Neural cell (in vitro differentiated cells): ENCODE data around the gene PLXDC1. TPM values are rescaled to one million over a fixed set of nuclear protein-coding genes. Genes with fewer than 3 reads are reported as not detected.

Experiments used
- H2AFZ ChIP-seq: fragments of 200-600, 300-800 bp; sonication (generic), shearing (Covaris generic); 2 replicates; pipeline ENCODE4 v1.6.0; 2014; ENCODE audit warnings: low read depth, mild to moderate bottlenecking, antibody characterized with exemption, low read length, moderate library complexity
- H3F3A ChIP-seq: fragments of 200-600 bp; shearing (Covaris generic); 2 replicates; pipeline ENCODE4 v1.6.1; 2016; ENCODE audit warnings: mild to moderate bottlenecking, moderate library complexity, mixed read lengths, antibody characterized with exemption, low read length; ENCODE audit not compliant: insufficient read depth, poor library complexity, severe bottlenecking
- H3K27ac ChIP-seq: fragments of 200-600, 300-800 bp; sonication (generic), shearing (Covaris generic); 2 replicates; pipeline ENCODE4 v1.5.1; 2014; ENCODE audit warnings: mild to moderate bottlenecking, low read length, moderate library complexity
- H3K27me3 ChIP-seq: fragments of 300-800, 200-600 bp; sonication (generic), shearing (Covaris generic); 2 replicates; pipeline ENCODE4 v1.6.0; 2014; ENCODE audit warnings: mild to moderate bottlenecking, low read depth, low read length, moderate library complexity; ENCODE audit not compliant: insufficient read depth
- H3K36me3 ChIP-seq: fragments of 300-800, 200-600 bp; sonication (generic), shearing (Covaris generic); 2 replicates; pipeline ENCODE4 v1.5.1; 2014; ENCODE audit warnings: mild to moderate bottlenecking, antibody characterized with exemption, low read length, moderate library complexity; ENCODE audit not compliant: insufficient read depth
- H3K4me2 ChIP-seq: fragments of 300-800, 200-600 bp; sonication (generic), shearing (Covaris generic); 2 replicates; pipeline ENCODE4 v1.6.0; 2014; ENCODE audit warnings: mild to moderate bottlenecking, low read length
- H3K4me3 ChIP-seq: fragments of 300-800, 200-600 bp; sonication (generic), shearing (Covaris generic); 2 replicates; pipeline ENCODE4 v1.5.1; 2014; ENCODE audit warnings: mild to moderate bottlenecking, low read length, moderate library complexity
- H3K79me2 ChIP-seq: fragments of 200-600 bp; shearing (Covaris generic); replicated peaks from 2 replicates; pipeline ENCODE4 v1.6.0; 2014; ENCODE audit warnings: mild to moderate bottlenecking, low read length, moderate library complexity; ENCODE audit not compliant: insufficient read depth
- H3K9ac ChIP-seq: fragments of 300-800, 200-600 bp; sonication (generic), shearing (Covaris generic); 2 replicates; pipeline ENCODE4 v1.6.1; 2016; ENCODE audit warnings: mild to moderate bottlenecking, low read length, mixed read lengths
- H3K9me2 ChIP-seq: fragments of 200-600 bp; shearing (Covaris generic); 2 replicates; pipeline ENCODE4 v1.6.1; 2016; ENCODE audit warnings: mild to moderate bottlenecking, low read length, mixed read lengths; ENCODE audit not compliant: insufficient read depth
- H3K9me3 ChIP-seq: fragments of 200-600, 300-800 bp; sonication (generic), shearing (Covaris generic); 2 replicates; pipeline ENCODE4 v1.6.1; 2016; ENCODE audit warnings: mild to moderate bottlenecking, mixed run types, low read length, moderate library complexity, mixed read lengths
- H4K20me1 ChIP-seq: fragments of 200-600 bp; shearing (Covaris generic); 2 replicates; pipeline ENCODE4 v1.6.1; 2016; ENCODE audit warnings: mild to moderate bottlenecking, mixed run types; ENCODE audit not compliant: insufficient read depth
- EP300 ChIP-seq: fragments of 450-650 bp; conservative IDR thresholded peaks from 2 replicates; pipeline ENCODE4 v1.6.1; 2014; ENCODE audit warnings: antibody characterized with exemption, mild to moderate bottlenecking, moderate library complexity; ENCODE audit not compliant: poor library complexity, severe bottlenecking
- EZH2 ChIP-seq: fragments of 200-600, 300-800 bp; shearing (Covaris generic), sonication (generic); IDR thresholded peaks from 2 replicates; pipeline ENCODE4 v1.6.1; 2014; ENCODE audit warnings: antibody characterized with exemption, low read length, borderline replicate concordance, mild to moderate bottlenecking; ENCODE audit not compliant: insufficient read depth, poor library complexity, severe bottlenecking
- MXI1 ChIP-seq: fragments of 450-650 bp; conservative IDR thresholded peaks from 2 replicates; pipeline ENCODE4 v1.6.1; 2014; ENCODE audit warnings: antibody characterized with exemption, mild to moderate bottlenecking; ENCODE audit not compliant: poor library complexity, severe bottlenecking
- POLR2AphosphoS5 ChIP-seq: IDR thresholded peaks from 2 replicates; pipeline ENCODE4 v1.6.1; 2012
- RAD21 ChIP-seq: fragments of 450-650 bp; conservative IDR thresholded peaks from 2 replicates; pipeline ENCODE4 v1.6.1; 2014; ENCODE audit warnings: antibody characterized with exemption, mild to moderate bottlenecking, moderate library complexity
- SMC3 ChIP-seq: fragments of 450-650 bp; conservative IDR thresholded peaks from 2 replicates; pipeline ENCODE4 v1.6.1; 2014; ENCODE audit warnings: antibody characterized with exemption, mild to moderate bottlenecking, moderate library complexity; ENCODE audit not compliant: poor library complexity
- TAF1 ChIP-seq: IDR thresholded peaks from 2 replicates; pipeline ENCODE4 v1.6.1; 2012; ENCODE audit warnings: low read depth
- polyA plus RNA-seq: library from polyadenylated mRNA; depleted of rRNA; stranded (reverse); fragments of >200 nt; gene quantifications from 2 replicates; pipeline ENCODE4 v1.2.3, GENCODE V29; 2014
- TF ChIP-seq, protein P1 (sequence below): fragments of 450-650 bp; IDR thresholded peaks from 2 replicates; pipeline ENCODE4 v1.5.1; 2014; ENCODE audit warnings: antibody characterized with exemption, mild to moderate bottlenecking, moderate library complexity; ENCODE audit not compliant: poor library complexity, severe bottlenecking
- TF ChIP-seq, protein P2 (sequence below): IDR thresholded peaks from 2 replicates; pipeline ENCODE4 v1.6.1; 2012; ENCODE audit warnings: borderline replicate concordance

PLXDC1 gene
- polyA plus RNA-seq, 1 donor from 2014 or later, result 10.0 TPM

DNA sequence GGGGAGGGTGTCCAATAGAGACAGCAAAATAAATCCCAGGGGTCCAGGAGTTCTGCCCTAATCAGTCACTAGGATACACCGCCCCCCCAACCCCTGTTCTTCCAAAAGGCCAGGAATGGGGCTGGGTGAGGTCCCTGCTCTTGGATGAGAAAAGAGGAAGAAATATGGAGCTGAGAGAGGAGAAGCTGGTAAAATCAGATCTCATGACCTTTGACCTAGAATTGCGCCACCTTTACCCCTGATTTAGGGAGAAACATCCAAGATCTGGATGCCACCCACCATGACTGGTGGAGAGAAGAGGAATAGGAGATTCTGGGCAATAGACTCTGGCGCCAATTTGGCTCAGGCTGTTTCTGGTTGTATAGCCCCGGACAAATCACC lies 46.7 kb upstream of the PLXDC1 start:
- Histone ChIP-seq H3K4me2 (peak overlapping the region; percentile 60), H2AFZ (peak overlapping the region; percentile 18), H3K36me3 (no peaks in the 10 kb centered on the region), H3K79me2 (peaks cover 45% of the 10 kb centered on the region), H4K20me1 (peaks cover 6% of the 10 kb centered on the region), H3K9me3 (no peaks in the 10 kb centered on the region), H3K4me3 (peak overlapping the region; percentile 98), H3F3A (no peaks in the 10 kb centered on the region), H3K9ac (peak overlapping the region; percentile 98), H3K27me3 (no peaks in the 10 kb centered on the region), H3K27ac (peak overlapping the region; percentile 97), H3K9me2 (no peaks in the 10 kb centered on the region)
- TF ChIP-seq RAD21 (no peak), TAF1 (no peak), SMC3 (no peak), MXI1 (no peak), POLR2AphosphoS5 (no peak), EZH2 (no peak), EP300 (no peak)
- TF ChIP-seq, protein P1, sequence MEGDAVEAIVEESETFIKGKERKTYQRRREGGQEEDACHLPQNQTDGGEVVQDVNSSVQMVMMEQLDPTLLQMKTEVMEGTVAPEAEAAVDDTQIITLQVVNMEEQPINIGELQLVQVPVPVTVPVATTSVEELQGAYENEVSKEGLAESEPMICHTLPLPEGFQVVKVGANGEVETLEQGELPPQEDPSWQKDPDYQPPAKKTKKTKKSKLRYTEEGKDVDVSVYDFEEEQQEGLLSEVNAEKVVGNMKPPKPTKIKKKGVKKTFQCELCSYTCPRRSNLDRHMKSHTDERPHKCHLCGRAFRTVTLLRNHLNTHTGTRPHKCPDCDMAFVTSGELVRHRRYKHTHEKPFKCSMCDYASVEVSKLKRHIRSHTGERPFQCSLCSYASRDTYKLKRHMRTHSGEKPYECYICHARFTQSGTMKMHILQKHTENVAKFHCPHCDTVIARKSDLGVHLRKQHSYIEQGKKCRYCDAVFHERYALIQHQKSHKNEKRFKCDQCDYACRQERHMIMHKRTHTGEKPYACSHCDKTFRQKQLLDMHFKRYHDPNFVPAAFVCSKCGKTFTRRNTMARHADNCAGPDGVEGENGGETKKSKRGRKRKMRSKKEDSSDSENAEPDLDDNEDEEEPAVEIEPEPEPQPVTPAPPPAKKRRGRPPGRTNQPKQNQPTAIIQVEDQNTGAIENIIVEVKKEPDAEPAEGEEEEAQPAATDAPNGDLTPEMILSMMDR, result no peak
- TF ChIP-seq, protein P2, sequence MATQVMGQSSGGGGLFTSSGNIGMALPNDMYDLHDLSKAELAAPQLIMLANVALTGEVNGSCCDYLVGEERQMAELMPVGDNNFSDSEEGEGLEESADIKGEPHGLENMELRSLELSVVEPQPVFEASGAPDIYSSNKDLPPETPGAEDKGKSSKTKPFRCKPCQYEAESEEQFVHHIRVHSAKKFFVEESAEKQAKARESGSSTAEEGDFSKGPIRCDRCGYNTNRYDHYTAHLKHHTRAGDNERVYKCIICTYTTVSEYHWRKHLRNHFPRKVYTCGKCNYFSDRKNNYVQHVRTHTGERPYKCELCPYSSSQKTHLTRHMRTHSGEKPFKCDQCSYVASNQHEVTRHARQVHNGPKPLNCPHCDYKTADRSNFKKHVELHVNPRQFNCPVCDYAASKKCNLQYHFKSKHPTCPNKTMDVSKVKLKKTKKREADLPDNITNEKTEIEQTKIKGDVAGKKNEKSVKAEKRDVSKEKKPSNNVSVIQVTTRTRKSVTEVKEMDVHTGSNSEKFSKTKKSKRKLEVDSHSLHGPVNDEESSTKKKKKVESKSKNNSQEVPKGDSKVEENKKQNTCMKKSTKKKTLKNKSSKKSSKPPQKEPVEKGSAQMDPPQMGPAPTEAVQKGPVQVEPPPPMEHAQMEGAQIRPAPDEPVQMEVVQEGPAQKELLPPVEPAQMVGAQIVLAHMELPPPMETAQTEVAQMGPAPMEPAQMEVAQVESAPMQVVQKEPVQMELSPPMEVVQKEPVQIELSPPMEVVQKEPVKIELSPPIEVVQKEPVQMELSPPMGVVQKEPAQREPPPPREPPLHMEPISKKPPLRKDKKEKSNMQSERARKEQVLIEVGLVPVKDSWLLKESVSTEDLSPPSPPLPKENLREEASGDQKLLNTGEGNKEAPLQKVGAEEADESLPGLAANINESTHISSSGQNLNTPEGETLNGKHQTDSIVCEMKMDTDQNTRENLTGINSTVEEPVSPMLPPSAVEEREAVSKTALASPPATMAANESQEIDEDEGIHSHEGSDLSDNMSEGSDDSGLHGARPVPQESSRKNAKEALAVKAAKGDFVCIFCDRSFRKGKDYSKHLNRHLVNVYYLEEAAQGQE, result no peak

DNA sequence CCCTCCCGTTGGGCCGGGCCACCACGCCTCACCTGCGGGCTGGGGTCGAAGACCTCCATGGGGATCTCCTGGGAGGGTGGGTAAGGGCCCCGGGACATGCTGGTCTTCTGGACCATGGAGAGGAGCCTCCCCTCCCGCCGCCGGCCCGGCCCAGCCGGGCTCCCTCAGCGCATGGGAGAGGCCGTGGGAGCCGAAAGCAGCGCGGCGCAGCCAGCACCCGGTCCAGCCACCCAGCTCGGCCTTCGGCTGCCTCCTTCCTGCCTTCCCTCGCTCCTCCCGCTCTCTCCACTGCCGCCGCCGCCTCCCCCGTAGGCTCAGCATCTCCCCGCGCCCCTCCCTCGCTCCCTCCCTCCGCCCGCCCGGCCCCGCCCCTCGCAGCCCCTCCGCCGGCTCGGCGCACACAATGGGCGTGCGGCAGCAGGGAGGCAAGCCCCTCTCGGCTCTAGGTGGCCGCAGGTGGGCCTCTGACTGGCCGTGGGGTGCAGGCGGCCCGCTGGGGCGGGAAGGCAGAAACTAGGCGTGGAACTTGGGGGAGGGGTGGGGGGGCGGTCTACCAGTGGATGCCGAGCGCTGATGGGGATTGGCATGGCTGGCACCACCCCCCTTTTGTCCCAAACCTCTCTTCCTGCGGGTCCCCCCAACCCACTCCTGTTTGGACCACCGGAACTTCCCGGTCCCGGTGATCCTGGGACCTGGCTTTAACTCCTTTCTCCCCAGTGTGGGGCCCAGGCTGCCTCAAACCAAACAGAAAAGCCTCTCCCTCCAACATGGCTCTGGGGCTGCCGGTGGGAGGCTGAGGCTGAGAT lies 46.1 kb upstream of the PLXDC1 start, which contains the start of gene CACNB1:
TSS of gene CACNB1 (minus strand) at position 290 of the 806 bp plus-strand sequence. CDS start at position 116, 174 bp downstream.
- Histone ChIP-seq H4K20me1 (peaks cover 6% of the 10 kb centered on the region), H3K9me3 (no peaks in the 10 kb centered on the region), H2AFZ (peak within 1 kb of the TSS; percentile 76), H3K4me3 (peak within 1 kb of the TSS; percentile 98), H3K27ac (peak within 1 kb of the TSS; percentile 97), H3K36me3 (no peaks in the 10 kb centered on the region), H3K9me2 (no peaks in the 10 kb centered on the region), H3F3A (no peaks in the 10 kb centered on the region), H3K27me3 (no peaks in the 10 kb centered on the region), H3K9ac (peak within 1 kb of the TSS; percentile 98), H3K4me2 (peak within 1 kb of the TSS; percentile 90), H3K79me2 (peaks cover 45% of the 10 kb centered on the region)
- TF ChIP-seq, protein P1, result no peak
- TF ChIP-seq EP300 (no peak), TAF1 (peak; percentile 81), MXI1 (peak; percentile 61), SMC3 (peak; percentile 7), POLR2AphosphoS5 (peak; percentile 89)
- TF ChIP-seq, protein P2, result peak; percentile 33
